AG09319 (cell line): ENCODE data around the gene P3H3.
"Not testable (repeated sequence)": the region's sequence is repeated elsewhere in the genome, so short reads cannot be mapped to it uniquely, and the experiment has no call there.

Source experiments
- DNase-seq: peaks from one replicate; pipeline ENCODE4 v3.0.0-alpha.2; 2010; ENCODE audit warnings: low read depth; ENCODE audit errors: extremely low read depth
- TF ChIP-seq, protein P1 (sequence below): IDR thresholded peaks from 2 replicates; pipeline ENCODE4 v1.5.1; 2011; ENCODE audit warnings: low read depth, mild to moderate bottlenecking, inconsistent platforms, low read length, moderate library complexity

P3H3 gene

DNA sequence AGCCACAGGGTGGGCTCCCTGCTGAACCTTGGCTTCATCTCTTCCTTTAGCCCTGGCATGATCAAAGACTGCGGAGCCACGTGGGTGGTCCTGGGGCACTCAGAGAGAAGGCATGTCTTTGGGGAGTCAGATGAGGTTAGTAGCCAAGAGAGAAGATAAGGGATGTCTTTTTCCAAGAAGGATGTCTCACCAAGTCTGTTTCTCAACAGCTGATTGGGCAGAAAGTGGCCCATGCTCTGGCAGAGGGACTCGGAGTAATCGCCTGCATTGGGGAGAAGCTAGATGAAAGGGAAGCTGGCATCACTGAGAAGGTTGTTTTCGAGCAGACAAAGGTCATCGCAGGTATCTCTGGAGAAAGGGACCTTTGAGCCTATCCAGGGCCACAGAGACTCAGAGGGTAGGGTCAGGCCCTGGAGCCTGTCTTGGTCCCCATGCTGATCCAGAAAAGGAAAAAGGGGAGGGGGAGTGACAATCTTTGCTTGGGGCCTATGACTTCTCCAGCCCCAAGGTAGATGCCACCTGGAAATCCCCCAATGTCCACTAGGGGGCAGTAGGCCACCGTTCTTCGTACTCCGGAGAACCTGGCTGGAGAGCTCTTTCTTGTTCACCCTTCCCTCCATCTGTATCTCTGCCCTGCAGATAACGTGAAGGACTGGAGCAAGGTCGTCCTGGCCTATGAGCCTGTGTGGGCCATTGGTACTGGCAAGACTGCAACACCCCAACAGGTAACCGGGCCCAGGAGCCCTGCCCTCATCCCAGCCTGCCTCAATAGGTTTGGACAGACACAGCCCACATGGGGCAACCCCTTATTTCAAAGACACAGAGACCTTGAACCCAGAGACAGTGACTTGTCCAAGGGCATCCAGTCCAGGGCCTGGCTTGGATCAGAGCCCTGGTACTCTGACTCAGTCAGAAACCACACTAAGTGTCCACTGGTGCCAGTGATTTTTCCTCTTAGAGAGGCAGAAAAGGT is 41.1 kb downstream of the P3H3 start:
- peak; percentile 38 for DNase-seq
- TF ChIP-seq, protein P1, sequence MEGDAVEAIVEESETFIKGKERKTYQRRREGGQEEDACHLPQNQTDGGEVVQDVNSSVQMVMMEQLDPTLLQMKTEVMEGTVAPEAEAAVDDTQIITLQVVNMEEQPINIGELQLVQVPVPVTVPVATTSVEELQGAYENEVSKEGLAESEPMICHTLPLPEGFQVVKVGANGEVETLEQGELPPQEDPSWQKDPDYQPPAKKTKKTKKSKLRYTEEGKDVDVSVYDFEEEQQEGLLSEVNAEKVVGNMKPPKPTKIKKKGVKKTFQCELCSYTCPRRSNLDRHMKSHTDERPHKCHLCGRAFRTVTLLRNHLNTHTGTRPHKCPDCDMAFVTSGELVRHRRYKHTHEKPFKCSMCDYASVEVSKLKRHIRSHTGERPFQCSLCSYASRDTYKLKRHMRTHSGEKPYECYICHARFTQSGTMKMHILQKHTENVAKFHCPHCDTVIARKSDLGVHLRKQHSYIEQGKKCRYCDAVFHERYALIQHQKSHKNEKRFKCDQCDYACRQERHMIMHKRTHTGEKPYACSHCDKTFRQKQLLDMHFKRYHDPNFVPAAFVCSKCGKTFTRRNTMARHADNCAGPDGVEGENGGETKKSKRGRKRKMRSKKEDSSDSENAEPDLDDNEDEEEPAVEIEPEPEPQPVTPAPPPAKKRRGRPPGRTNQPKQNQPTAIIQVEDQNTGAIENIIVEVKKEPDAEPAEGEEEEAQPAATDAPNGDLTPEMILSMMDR, result peak; percentile 82

DNA sequence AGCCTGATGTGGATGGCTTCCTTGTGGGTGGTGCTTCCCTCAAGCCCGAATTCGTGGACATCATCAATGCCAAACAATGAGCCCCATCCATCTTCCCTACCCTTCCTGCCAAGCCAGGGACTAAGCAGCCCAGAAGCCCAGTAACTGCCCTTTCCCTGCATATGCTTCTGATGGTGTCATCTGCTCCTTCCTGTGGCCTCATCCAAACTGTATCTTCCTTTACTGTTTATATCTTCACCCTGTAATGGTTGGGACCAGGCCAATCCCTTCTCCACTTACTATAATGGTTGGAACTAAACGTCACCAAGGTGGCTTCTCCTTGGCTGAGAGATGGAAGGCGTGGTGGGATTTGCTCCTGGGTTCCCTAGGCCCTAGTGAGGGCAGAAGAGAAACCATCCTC is 42.1 kb downstream of the P3H3 start:
- DNase-seq, result not testable (repeated sequence)

DNA sequence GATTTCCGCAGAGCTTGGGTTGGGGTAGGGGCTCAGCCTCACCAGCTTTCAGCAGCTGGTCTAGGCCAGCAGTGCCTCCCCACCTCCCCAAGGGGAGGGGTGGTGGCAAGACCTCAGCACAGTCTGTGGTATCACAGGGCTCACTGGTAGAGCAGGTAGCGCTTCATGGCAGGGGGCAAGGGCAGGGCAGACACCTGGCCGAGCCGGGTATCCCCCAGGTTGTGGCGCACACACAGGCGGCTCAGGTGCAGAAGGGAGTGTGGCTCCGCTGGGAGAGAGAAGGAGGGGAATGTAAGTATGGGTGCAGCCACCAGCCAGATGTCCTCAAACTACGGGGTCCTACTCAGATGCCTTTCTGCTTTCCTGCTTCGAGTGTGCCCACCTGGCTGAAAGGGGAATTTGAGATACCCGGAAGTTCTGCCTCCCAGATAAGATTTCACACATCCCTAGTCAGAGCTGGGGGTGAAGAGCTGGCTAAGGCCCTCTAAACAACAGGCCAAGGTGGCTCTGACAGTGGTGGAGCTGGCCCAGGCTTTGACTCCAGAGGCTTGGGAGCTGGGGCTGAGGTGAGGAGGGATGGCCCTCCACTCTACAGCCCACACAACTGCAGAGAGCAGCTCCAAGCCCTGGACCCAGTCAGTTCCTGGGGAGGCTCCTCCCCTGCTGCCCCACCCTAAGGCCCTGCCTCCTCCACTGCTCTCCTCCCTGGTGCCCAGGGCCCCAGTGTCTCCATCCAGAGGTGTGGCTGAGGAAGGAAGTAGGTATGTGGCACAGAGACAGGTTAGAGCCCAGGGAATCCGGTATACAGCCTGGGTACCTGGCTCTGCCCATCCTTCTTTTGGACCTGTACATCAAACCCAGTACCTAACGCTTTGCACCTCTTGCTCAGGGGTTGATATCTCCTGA is 43.1 kb downstream of the P3H3 start:
- no peak for DNase-seq
- TF ChIP-seq, protein P1, result no peak

DNA sequence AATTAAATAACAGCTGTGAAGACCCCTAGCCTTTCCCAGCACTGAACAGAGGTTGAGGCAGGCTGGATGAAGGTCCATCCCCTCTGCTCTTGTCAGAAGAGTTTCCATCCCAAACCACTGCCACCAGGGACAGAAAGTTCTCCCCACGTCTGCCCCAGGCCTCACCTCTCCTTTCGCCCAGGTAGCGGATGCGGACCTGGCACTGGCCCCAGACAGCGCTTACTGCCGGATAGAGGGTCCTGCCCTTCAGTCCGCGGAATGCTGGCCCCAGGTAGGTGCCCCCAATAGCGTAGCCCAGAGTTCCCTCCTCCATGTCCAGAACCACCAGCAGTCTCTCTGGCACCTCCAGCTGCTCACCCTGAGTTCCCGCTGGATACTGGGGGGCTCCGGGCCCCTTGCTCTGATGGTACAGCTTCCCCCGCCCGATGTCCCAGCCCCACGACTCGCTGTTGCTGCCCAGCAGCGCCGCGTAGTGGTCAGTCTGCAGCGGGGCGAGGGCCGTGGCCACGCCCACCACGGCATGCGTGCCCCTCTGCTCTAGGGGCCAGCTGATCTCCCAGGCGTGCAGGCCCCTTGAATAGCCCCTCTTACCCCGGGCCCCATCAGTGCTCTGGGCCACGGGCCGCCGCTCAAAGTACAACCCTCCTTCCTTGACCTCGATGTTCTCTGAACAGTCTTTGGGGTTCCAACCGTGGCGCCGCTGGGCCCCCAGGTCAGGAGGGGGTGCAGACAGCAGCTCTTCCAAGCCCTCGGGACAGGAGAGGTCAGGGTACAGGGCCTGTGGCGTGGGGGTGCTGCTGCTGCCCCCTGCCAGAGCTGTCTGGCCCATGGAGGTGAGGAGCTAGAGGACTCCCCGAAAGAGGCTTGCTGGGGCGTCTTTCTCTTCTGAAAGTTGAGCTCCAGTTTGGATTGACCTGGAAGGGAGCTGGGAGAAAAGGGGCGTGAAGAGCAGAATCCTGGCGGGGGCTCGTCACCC is 44.2 kb downstream of the P3H3 start:
- TF ChIP-seq, protein P1, result peak; percentile 98
- no peak for DNase-seq

DNA sequence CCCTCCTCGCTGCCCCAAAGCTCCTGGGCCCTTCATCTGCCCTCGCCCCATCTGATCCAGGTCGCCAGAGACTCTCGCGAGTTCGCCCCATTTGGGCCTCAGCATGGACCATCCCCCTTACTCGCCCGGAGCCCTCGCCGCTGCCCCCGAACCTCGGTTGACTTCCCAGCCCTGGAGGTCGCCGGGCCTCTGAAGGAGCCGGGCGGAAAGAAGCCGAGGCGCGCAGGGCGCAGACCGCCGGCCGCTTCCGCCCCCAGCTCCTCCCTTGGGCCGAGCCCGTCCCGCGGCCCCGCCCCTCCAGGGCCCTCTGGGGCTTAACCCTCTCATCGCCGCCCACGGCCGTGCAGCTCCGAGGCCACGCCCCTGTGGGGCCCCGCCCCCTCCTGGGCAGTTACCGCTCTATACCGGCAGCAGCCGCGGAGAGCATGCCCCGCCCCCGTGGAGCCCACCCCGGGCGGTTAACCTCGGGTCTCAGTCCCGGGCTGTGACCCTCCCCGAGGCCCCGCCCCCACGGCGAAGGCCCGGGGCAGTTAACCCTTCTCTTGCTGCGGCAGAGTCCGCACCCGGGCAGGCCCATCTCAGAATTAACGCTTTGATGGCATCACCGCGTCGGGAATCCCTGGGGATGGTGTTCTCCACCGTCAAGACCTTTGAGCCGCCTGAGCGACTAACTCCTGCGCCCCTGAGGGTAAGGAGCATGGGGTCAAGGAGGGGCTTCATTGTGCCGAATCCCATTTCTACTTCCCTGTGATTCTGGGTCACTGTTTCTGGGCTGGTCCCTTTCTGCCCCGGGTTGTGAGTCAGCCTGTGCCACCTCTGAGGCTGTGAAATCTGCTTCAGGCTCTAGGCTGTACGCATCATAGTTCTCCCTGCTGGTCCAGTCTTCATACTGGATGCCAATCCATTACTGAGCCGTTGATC is 45.1 kb downstream of the P3H3 start, which contains the start of gene SPSB2:
SPSB2 (minus strand) TSS at position 210 of the 921 bp plus-strand sequence. CDS start 402 bp downstream, outside the sequence.
- TF ChIP-seq, protein P1, result no peak; the same call in 1 of the 2 replicates
- peak; percentile 77 for DNase-seq

DNA sequence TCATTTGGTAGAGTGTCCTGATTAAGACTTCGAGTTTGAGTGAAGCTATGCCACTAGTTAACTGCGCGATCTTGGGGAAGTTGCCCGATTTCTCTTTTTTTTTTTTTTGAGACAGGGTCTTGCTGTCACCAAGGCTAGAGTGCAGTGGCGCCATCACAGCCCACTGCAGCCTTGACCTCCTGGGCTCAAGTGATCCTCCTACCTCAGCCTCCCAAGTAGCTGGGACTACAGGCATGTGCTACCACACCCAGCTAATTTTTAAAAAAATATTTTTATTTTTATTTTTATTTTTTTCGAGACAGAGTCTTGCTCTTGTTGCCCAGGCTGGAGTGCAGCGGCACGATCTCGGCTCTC is 45.8 kb downstream of the P3H3 start:
- DNase-seq, result not testable (repeated sequence)

DNA sequence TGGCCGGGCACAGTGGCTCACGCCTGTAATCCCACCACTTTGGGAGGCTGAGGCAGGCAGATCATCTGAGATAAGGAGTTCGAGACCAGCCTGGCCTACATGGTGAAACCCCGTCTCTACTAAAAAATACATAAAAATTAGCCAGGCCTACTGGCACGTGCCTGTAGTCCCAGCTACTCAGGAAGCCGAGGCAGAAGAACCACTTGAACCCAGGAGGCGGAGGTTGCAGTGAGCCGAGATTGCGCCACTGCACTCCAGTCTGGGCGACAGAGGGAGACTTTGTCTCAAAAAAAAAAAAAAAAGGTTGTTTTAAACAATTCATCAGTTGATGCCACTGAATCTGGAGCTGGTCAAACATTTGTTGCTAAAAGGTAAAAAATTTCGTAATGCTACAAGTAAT is 51.6 kb downstream of the P3H3 start:
- DNase-seq, result not testable (repeated sequence)
